Lower leg skin (tissue), 3 donors: ENCODE measurements around the gene C5orf46.

Source experiments
- CTCF ChIP-seq, 3 donors: fragments of 450-650 bp; IDR thresholded peaks; one replicate each; pipeline ENCODE4 v1.5.1; 2016; ENCODE audit warnings: antibody characterized with exemption in 3 of 3, mild to moderate bottlenecking in 3 of 3, moderate library complexity in 2 of 3
- POLR2A ChIP-seq, 2 donors: fragments of 450-650 bp; IDR thresholded peaks; one replicate each; pipeline ENCODE4 v1.6.1; 2016 to 2017; ENCODE audit warnings: antibody characterized with exemption in 2 of 2, mild to moderate bottlenecking in 1 of 2, moderate library complexity in 1 of 2

DNA sequence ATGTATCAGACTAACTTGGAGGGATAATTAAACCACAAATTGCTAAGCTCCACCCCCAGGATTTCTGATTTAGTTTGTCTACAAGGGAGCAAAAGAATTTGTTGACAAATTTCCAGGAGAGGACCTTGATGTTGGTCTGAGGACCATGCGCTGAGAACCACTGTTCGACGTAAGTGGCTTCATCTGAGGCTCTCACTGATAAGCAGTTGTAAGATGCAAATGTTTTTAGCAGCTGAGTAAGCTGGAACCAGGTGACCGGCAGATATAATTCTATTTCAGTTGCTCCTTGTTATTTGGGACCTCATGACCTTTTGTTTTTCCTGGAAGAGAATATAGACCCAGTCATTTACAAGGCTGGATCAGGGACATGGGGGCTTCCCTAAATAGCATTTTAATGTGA, 60.7 kb downstream of the C5orf46 start:
- TF ChIP-seq CTCF (IDR thresholded peaks at IDR 0.05) = no peak
- TF ChIP-seq POLR2A (IDR thresholded peaks at IDR 0.05) = no peak
